ENCODE data around the gene OR2M3.
"Not testable (repeated sequence)": the region's sequence is repeated elsewhere in the genome, so short reads cannot be mapped to it uniquely, and the experiment has no call there.

Gene OR2M3

GRCh38 chr1:248196965-248197364 lies at the start of gene OR2M3:
TSS of gene OR2M3 (plus strand) at chr1:248197265. CDS start at chr1:248203068, 5,803 bp downstream.
- no peak for DNase-seq (ENCODE audit: low read depth)

- DNase-seq (ENCODE audit: low read depth) = no peak
Observed at GRCh38 chr1:248152056-248152827, 44.8 kb upstream of the OR2M3 start.

- DNase-seq (ENCODE audit: low read depth) = no peak
Observed at GRCh38 chr1:248155927-248156326, 41.1 kb upstream of the OR2M3 start.

GRCh38 chr1:248158758-248159157 lies 38.3 kb upstream of the OR2M3 start:
- no peak for DNase-seq (ENCODE audit: low read depth)

GRCh38 chr1:248164031-248164430 lies 33.0 kb upstream of the OR2M3 start:
- DNase-seq (ENCODE audit: low read depth) = no peak

- DNase-seq (ENCODE audit: low read depth) = no peak
Observed at GRCh38 chr1:248165186-248165585, 31.9 kb upstream of the OR2M3 start.

GRCh38 chr1:248174521-248174920 lies 22.5 kb upstream of the OR2M3 start, which contains the start of gene OR2M2:
TSS of gene OR2M2 (plus strand) at chr1:248174821. CDS start at chr1:248179986, 5,165 bp downstream.
- DNase-seq (ENCODE audit: low read depth) = no peak

GRCh38 chr1:248183996-248184395 lies 13.1 kb upstream of the OR2M3 start:
- no peak for DNase-seq (ENCODE audit: low read depth)

GRCh38 chr1:248187363-248187762 lies 9.7 kb upstream of the OR2M3 start:
- DNase-seq (ENCODE audit: low read depth) = no peak

GRCh38 chr1:248189026-248189425 lies 8.0 kb upstream of the OR2M3 start:
- DNase-seq (ENCODE audit: low read depth) = no peak

GRCh38 chr1:248194117-248194516 lies 2.9 kb upstream of the OR2M3 start:
- DNase-seq (ENCODE audit: low read depth) = no peak

- DNase-seq (ENCODE audit: low read depth) = no peak
Observed at GRCh38 chr1:248215880-248216279, 18.8 kb downstream of the OR2M3 start.

GRCh38 chr1:248225537-248225936 lies 28.5 kb downstream of the OR2M3 start:
- no peak for DNase-seq (ENCODE audit: low read depth)

GRCh38 chr1:248229360-248229908 lies 32.4 kb downstream of the OR2M3 start:
- DNase-seq (ENCODE audit: low read depth) = no peak

GRCh38 chr1:248231117-248231516 lies 34.1 kb downstream of the OR2M3 start, which contains the start of gene OR2M4:
TSS of gene OR2M4 (plus strand) at chr1:248231417. CDS start at chr1:248238929, 7,512 bp downstream.
- no peak for DNase-seq (ENCODE audit: low read depth)

- DNase-seq (ENCODE audit: low read depth) = no peak
Observed at GRCh38 chr1:248239478-248239877, 42.4 kb downstream of the OR2M3 start.

GRCh38 chr1:248243204-248243603 lies 46.1 kb downstream of the OR2M3 start:
- no peak for DNase-seq (ENCODE audit: low read depth)

- DNase-seq (ENCODE audit: low read depth) = not testable (repeated sequence)
Observed at GRCh38 chr1:248259309-248259708, 62.2 kb downstream of the OR2M3 start.

Data from HS-27A (cell line).